ENCODE data around the gene KCNAB1. TPM values are rescaled to one million over a fixed set of nuclear protein-coding genes. Genes with fewer than 3 reads are reported as not detected.

KCNAB1 gene
- total RNA-seq, 1 experiment from 2014 or later = 1.4 TPM

DNA sequence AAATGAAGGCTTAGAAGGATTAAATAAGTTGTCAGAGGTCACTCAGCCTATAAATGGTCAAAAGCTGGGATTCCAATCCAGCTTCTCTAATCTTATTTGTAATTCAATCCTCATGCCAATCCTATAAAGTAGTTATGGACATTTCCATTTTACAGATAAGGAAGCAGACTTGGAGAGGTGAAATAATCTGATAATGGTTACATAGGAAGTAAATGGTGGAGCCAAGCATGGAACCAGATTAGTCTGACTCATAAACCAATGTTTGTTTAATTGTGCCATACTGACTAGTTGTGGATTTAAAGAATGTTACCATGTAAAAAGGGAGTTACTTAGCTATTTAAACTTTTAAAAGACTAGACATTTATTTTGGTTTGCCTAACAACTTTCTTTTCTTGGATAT is 59.7 kb downstream of the KCNAB1 start:
- H3K9me3 ChIP-seq (ENCODE audit: insufficient read depth, low read depth) = no peaks in the 10 kb centered on the region
- H3K27ac ChIP-seq = no peak overlapping the region
- TF ChIP-seq EZH2 (IDR thresholded peaks at IDR 0.05; ENCODE audit: low read depth) = no peak
- TF ChIP-seq, protein P1, sequence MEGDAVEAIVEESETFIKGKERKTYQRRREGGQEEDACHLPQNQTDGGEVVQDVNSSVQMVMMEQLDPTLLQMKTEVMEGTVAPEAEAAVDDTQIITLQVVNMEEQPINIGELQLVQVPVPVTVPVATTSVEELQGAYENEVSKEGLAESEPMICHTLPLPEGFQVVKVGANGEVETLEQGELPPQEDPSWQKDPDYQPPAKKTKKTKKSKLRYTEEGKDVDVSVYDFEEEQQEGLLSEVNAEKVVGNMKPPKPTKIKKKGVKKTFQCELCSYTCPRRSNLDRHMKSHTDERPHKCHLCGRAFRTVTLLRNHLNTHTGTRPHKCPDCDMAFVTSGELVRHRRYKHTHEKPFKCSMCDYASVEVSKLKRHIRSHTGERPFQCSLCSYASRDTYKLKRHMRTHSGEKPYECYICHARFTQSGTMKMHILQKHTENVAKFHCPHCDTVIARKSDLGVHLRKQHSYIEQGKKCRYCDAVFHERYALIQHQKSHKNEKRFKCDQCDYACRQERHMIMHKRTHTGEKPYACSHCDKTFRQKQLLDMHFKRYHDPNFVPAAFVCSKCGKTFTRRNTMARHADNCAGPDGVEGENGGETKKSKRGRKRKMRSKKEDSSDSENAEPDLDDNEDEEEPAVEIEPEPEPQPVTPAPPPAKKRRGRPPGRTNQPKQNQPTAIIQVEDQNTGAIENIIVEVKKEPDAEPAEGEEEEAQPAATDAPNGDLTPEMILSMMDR (conservative IDR thresholded peaks at IDR 0.05) = no peak
- no peaks in the 10 kb centered on the region for H4K20me1 ChIP-seq (ENCODE audit: insufficient read depth)
- no peaks in the 10 kb centered on the region for H3K79me2 ChIP-seq (ENCODE audit: low read depth)
- POLR2A ChIA-PET (ENCODE audit: unreplicated experiment) = no interaction called here
- H3K27me3 ChIP-seq (ENCODE audit: insufficient read depth, low read depth) = no peaks in the 10 kb centered on the region
- no TSS peak for BruUV-seq (replicated peaks)
- no peaks in the 10 kb centered on the region for H3K9me2 ChIP-seq (ENCODE audit: insufficient read depth)
- no peak for DNase-seq
- H3K36me3 ChIP-seq (ENCODE audit: low read depth) = no peaks in the 10 kb centered on the region
- H2AFZ ChIP-seq = no peak overlapping the region
- no peaks in the 10 kb centered on the region for H3F3A ChIP-seq (ENCODE audit: insufficient read depth, low read depth)
- intact Hi-C loops (cut with micrococcal nuclease; ENCODE audit: unreplicated experiment) = no loop called here
- CTCF ChIA-PET = no interaction called here
- H3K4me3 ChIP-seq = no peak overlapping the region
- H3K4me2 ChIP-seq = no peak overlapping the region
- H3K4me1 ChIP-seq (replicated peaks; ENCODE audit: insufficient read depth) = peaks cover 12% of the 10 kb centered on the region; the same call in 1 of the 2 replicates

DNA sequence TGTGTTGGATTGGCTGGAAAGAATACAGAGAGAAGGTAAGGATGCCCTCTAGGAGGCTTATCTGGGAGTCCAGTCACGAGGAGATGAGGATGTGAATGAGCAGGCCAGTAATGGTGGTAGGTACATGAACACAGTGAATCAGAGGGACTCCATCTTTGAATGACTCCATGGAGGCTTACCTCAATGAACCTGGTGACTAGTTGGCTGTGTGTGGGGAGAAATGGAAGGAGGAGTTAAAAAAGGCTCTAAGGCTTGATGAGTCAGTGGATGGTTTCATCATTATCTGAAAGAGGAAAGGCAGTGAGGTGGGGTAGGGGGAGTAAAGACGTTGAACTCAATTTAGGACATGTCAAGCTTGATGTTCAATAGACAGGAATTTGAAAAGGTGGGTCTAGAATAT is 61.1 kb downstream of the KCNAB1 start:
- Histone ChIP-seq H3F3A (ENCODE audit: insufficient read depth, low read depth) (no peaks in the 10 kb centered on the region), H4K20me1 (ENCODE audit: insufficient read depth) (no peaks in the 10 kb centered on the region), H3K79me2 (ENCODE audit: low read depth) (no peaks in the 10 kb centered on the region), H2AFZ (no peak overlapping the region), H3K4me1 (replicated peaks; ENCODE audit: insufficient read depth) (peaks cover 12% of the 10 kb centered on the region; the same call in 1 of the 2 replicates), H3K9me3 (ENCODE audit: insufficient read depth, low read depth) (no peaks in the 10 kb centered on the region), H3K36me3 (ENCODE audit: low read depth) (no peaks in the 10 kb centered on the region), H3K9me2 (ENCODE audit: insufficient read depth) (no peaks in the 10 kb centered on the region), H3K27me3 (ENCODE audit: insufficient read depth, low read depth) (no peaks in the 10 kb centered on the region), H3K4me3 (no peak overlapping the region), H3K27ac (no peak overlapping the region), H3K4me2 (no peak overlapping the region)
- CTCF ChIA-PET = no interaction called here
- TF ChIP-seq, protein P1 (conservative IDR thresholded peaks at IDR 0.05) = no peak
- TF ChIP-seq EZH2 (IDR thresholded peaks at IDR 0.05; ENCODE audit: low read depth) = no peak
- no peak for DNase-seq
- intact Hi-C loops (cut with micrococcal nuclease; ENCODE audit: unreplicated experiment) = no loop called here
- no TSS peak for BruUV-seq (replicated peaks)
- POLR2A ChIA-PET (ENCODE audit: unreplicated experiment) = no interaction called here

DNA sequence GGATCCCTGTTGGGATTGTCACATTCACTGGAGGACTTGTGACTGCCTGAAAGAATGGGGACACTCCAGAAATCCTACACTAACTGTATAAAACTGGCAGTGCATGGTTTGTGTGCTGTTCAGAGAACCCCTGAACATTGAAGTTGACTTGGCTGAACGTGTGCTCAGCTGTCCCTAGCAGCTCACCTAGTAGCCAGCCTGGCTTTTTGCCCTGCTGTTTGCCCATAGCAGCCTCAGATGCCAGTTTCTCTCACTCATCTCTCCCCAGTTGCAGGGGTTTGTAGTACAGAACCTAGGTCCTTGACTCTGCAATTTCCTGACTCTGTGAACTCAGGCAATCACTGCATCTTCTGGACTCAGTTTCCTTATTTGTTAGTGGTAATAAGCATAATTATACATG is 63.0 kb downstream of the KCNAB1 start:
- Histone ChIP-seq H3K79me2 (ENCODE audit: low read depth) (no peaks in the 10 kb centered on the region), H3K27ac (no peak overlapping the region), H3K4me3 (no peak overlapping the region), H4K20me1 (ENCODE audit: insufficient read depth) (no peaks in the 10 kb centered on the region), H3F3A (ENCODE audit: insufficient read depth, low read depth) (no peaks in the 10 kb centered on the region), H3K9me3 (ENCODE audit: insufficient read depth, low read depth) (no peaks in the 10 kb centered on the region), H2AFZ (no peak overlapping the region), H3K4me2 (no peak overlapping the region), H3K27me3 (ENCODE audit: insufficient read depth, low read depth) (no peaks in the 10 kb centered on the region), H3K9me2 (ENCODE audit: insufficient read depth) (no peaks in the 10 kb centered on the region), H3K4me1 (replicated peaks; ENCODE audit: insufficient read depth) (peaks cover 12% of the 10 kb centered on the region; the same call in 1 of the 2 replicates), H3K36me3 (ENCODE audit: low read depth) (no peaks in the 10 kb centered on the region)
- CTCF ChIA-PET = no interaction called here
- POLR2A ChIA-PET (ENCODE audit: unreplicated experiment) = no interaction called here
- no peak for TF ChIP-seq EZH2 (IDR thresholded peaks at IDR 0.05; ENCODE audit: low read depth)
- TF ChIP-seq, protein P1 (conservative IDR thresholded peaks at IDR 0.05) = no peak
- no peak for DNase-seq
- intact Hi-C loops (cut with micrococcal nuclease; ENCODE audit: unreplicated experiment) = no loop called here
- BruUV-seq (replicated peaks) = no TSS peak

Measured in PC-9 (cell line).